GM19239 (cell line): ENCODE data around the gene POLE2.
"Not testable (repeated sequence)": the region's sequence is repeated elsewhere in the genome, so short reads cannot be mapped to it uniquely, and the experiment has no call there.

Source experiments
- DNase-seq: peaks from one replicate; pipeline ENCODE4 v3.0.0; 2011; ENCODE audit warnings: low spot score; ENCODE audit not compliant: insufficient read length
- FAIRE-seq: peaks from 2 replicates; lab custom pipeline; 2011; peaks lifted over from hg19 to GRCh38; lab: Jason Lieb, UNC

Gene POLE2

DNA sequence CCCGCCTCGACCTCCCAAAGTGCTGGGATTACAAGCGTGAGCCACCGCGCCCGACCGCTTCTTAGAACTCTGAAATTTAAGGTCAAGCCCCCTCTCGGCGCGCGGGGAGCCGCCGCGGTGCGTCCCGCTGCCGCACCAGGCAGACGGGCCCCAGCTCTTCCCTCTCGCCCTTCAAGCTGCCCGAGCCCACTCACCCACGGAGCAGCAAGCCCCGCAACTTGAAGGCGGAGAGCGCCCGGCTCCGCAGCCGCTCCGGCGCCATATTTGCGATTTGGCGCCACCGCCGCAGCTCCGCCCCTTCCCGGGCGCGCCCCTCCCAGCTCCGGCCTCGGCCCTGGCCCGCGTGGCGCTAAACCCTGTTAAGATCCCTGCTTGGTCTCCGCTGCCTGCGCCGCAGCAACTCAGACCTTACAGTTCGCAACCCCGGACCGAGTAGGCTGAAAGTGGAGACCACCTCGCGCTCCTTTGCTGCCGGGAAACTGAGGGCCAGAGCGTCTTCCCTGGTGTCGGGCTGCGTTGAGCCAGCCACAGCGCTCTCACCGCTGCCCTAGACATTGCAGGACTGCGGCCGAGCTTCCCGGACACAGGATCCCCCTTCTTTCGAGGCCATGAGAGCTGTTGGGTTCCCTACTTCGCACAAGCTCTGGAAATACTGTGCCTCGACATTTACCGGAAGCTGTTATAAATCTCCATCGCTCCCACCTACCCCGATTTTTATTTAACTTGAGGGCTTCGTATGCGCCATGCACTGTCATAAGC is at the start of gene POLE2:
Gene POLE2, minus strand, starts transcription at position 273 of the 759 bp plus-strand sequence. Its CDS starts 11 bp downstream, at position 262.
- DNase-seq, result peak; percentile 65
- FAIRE-seq, result peak; percentile 77

DNA sequence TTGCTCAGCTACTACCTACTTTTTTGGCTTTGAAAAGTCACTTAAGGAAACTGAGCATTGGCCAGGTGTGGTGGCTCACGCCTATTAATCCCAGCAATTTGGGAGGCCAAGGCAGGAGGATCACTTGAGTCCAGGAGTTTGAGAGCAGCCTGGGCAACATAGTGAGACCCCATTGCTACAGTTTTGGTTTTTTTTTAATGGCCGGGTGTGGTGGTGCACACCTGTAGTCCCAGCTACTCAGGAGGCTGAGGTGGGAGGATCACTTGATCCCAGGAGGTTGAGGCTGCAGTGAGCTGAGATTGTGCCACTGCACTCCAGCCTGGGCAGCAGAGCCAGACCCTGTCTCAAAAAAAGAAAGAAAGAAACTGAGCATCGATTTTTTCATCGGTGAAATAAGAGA is 47.7 kb upstream of the POLE2 start:
- not testable (repeated sequence) for DNase-seq, FAIRE-seq

DNA sequence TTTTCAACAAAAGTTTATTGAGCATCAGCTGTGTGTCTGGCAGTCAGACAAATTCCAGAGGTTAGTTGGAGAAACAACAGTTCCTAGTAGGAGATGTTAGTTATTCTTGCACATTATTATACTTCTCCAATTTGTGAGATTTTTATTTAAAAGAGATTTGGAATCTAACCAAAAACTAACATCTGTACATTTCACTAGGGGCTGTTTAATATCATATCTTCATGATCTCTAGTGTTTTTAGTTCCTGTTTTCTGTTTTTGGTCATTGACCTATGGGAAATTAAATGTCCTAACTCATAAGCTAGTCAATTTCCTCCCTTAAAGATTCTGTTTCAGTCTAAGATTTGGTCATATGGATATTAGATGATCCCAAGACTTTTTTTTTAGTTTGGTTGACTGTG is 45.8 kb upstream of the POLE2 start:
- DNase-seq (no peak), FAIRE-seq (no peak)

DNA sequence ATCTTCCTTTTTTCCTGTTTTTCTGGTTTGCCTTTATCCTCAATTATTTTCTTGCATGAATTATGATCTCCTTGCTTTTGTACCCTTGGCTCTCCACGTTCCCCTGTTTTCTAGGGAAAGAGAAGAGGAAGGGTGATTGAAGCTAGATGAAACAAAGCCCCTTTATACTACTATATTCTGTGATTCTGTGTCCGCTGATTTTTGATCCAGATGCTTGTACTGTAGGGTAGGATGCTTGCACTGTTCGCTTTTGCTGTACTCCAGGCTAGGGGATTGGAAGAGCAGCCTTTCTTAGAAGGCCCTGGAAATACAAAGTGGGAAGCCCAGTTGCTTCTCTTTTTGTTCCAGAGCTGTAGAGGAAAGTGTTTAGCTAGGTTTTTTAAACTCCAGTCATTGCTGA is 44.9 kb upstream of the POLE2 start:
- FAIRE-seq, result no peak
- DNase-seq, result no peak

DNA sequence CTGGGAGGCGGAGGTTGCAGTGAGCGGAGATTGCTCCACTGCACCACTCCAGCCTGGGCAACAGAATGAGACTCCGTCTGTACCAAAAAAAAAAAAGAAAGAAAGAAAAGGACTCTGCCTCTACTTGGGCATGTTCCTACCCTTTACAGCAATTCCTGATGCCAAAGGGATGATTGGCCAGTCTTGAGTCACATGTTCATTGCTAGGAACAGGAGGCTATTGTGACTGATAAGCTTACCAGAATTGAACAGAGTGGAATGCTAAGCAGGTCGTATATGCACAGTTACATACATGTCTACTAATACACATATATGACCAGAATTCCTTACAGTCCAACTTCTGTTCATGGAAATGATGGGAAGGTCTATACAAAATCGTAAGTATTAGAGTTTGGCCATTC is 39.2 kb upstream of the POLE2 start:
- DNase-seq, result no peak
- FAIRE-seq, result no peak

- DNase-seq, FAIRE-seq: not testable (repeated sequence)
Measured at GRCh38 chr14:49721733-49722435, 33.9 kb upstream of the POLE2 start.

- no peak for FAIRE-seq
- no peak for DNase-seq
Measured at GRCh38 chr14:49720744-49721143, 32.7 kb upstream of the POLE2 start.

DNA sequence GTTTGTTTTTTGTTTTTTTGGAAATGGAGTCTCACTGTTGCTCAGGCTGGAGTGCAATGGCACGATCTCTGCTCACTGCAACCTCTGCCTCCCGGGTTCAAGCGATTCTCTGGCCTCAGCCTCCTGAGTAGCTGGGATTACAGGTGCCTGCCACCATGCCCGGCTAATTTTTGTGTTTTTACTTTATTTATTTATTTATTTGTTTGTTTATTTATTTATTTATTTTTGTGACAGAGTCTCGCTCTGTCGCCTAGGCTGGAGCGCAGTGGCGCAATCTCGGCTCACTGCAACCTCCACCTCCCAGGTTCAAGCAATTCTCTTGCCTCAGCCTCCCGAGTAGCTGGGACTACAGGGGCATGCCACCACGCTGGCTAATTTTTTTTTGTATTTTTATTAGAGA is 23.0 kb upstream of the POLE2 start:
- not testable (repeated sequence) for FAIRE-seq, DNase-seq

GRCh38 chr14:49704471-49704870 is 16.5 kb upstream of the POLE2 start:
- not testable (repeated sequence) for DNase-seq, FAIRE-seq

- FAIRE-seq (no peak), DNase-seq (no peak)
Measured at GRCh38 chr14:49703965-49704364, 16.0 kb upstream of the POLE2 start.

DNA sequence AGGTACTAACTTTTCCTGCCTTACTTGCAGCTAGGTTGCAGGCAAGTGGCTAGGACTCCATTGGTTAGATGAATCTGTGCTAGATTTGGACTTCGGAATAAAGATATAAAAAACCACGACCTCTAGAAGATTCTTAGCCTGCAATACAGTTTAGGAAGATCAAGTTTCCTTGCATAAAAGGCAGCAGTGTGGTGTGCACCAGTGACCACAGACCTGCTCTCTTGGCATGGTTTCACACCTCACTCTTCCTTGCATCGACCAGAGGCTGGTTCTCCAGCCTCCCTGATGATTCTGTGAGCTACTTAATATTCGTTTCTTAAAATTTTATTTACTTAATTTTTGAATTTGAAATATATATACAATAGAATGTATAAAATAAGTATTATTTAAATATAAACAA is 14.7 kb upstream of the POLE2 start:
- no peak for FAIRE-seq

GRCh38 chr14:49693735-49694124 is 5.7 kb upstream of the POLE2 start:
- FAIRE-seq, DNase-seq: not testable (repeated sequence)

More for the DNA sequence above, 14.7 kb upstream of the POLE2 start:
- DNase-seq, result no peak

DNA sequence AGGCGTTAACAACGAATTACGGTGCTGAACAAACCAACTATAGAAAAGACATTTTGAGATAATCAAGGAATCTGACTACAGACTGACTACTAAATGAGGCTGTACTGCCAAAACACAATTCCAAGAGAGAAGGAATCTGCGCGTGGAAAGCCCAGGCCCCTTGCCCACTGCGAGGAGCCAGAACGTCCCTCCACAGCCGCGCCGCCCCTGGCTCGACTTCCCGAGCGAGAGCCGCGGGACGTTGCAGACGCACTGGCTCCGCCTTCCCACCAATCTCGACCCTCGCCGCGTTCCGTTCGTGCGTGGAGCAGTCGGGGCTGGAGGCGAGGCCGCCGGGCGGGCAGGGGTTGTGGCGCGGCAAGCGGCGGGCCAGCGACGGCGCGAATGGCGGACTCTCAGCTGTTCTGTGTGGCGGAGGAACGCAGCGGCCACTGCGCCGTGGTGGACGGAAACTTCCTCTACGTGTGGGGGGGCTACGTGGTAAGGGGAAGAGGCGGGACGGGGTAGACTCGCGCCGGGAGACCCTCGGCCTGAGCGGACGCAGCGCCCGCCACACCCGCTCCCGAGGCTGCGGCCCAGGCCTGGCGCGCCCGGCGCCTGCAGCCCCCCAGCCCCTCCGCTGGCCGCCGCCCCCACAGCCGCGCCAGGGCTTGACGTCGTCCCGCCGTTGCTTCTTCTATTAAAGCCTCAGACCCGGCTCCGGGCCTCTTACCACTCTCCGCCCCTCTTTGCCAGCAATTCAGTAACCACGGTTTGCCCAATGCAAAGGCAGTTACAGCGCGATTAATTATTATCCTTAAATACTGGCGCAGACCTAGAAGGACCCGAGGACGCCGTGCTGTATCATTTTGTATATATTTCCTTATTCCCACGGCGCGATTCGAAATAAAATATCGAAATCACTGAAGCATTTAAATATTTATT is 5.1 kb upstream of the POLE2 start, which contains the start of gene KLHDC1:
Gene KLHDC1, plus strand, starts transcription at position 310 of the 924 bp plus-strand sequence. Its CDS starts 75 bp downstream, at position 385.
- DNase-seq (peak; percentile 63), FAIRE-seq (peak; percentile 77)

GRCh38 chr14:49692193-49692757 is 4.3 kb upstream of the POLE2 start:
- DNase-seq (no peak), FAIRE-seq (no peak)

GRCh38 chr14:49691031-49691430 is 3.0 kb upstream of the POLE2 start:
- FAIRE-seq, result no peak
- no peak for DNase-seq

- FAIRE-seq, result peak; percentile 60
- DNase-seq, result no peak
Measured at GRCh38 chr14:49688701-49689030, 652 bp upstream of the POLE2 start.

DNA sequence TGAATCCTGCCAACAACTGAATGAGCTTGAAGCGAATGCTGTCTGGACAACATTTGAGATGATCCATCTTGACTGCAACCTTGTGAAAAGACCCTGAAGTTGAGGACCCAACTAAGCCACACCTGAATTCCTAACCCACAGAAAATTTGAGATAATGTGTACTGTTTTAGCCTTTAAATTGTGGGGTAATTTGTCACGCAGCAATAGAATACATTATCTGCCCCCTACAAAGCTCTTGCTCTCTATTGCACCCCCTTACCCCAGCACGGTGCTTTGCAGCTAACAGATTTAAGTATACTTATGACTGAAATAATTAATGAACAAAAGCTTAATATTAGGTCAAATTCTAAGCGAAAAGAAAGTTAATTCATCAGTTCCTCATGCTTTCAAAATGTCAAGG is 1.6 kb downstream of the POLE2 start:
- DNase-seq (no peak), FAIRE-seq (peak; percentile 56)

DNA sequence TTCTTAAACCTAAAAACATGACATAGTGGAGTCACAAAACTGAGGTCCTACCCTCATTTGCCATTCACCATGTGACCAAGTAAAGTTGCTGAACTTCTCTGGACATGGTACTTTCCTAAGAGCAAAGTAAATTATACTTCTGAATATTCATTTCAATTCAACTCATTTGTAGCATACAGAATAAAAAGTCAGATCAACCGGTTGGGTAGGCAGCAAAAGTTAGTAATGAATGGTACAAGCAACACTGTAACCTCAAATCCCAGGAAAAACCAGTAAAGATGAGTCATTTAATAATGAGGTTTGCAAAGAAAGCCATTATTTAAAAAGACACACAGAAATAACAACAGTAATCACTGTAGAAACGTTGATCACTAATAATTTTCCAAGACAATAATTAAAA is 8.7 kb downstream of the POLE2 start:
- FAIRE-seq (no peak), DNase-seq (no peak)

DNA sequence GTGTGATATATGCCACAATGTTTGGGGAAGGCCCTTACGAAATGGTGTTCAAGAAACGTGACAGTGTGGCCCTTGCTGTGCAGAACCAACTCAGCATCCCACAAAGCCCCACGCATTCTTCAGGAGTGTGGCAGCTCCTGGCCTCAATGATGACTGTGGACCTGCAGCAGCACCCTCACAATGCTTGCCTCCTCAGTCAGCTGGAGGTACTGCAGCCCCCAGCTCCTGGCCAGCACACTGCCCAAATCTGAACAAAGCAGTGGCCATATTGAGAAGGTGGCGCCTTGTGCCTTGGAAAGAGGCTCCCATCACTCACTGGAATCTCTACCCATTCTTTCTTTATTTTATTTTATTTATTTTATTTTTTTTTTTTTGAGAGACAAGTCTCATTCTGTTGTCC is 10.4 kb downstream of the POLE2 start:
- FAIRE-seq, result no peak

DNA sequence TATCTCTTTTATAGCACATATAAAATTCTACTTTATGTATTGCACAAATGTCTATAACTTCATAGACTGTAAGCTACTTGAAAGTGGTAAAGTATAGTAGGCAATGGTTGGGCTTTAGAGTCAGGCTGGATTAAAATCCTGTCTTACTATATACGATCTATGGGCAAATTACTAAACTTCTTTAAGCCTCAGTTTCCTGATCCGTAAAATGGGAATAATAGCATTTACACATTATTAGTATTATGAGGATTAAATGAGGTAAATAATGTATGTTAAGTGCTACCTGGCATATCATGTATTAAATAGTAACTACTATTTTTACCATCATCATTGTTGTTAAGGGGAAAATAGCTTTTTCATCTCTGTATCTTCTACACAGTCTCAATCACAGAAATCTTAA is 14.4 kb downstream of the POLE2 start:
- FAIRE-seq, result no peak
- DNase-seq, result no peak

More for the DNA sequence above, 10.4 kb downstream of the POLE2 start:
- no peak for DNase-seq
